Stomach smooth muscle (tissue), 2 donors: Measurements from ENCODE around the gene CDK1.

Experiments
- H3K27ac ChIP-seq: one replicate; pipeline ENCODE4 v1.7.0; 2013; ENCODE audit warnings: mild to moderate bottlenecking, low read length, inconsistent platforms
- H3K27me3 ChIP-seq, 2 donors: one replicate each; pipeline ENCODE4 v1.7.0; 2013; ENCODE audit warnings: low read length in 2 of 2; ENCODE audit not compliant: insufficient read depth in 2 of 2, control insufficient read depth in 1 of 2
- H3K36me3 ChIP-seq, 2 donors: one replicate each; pipeline ENCODE4 v1.7.0; 2013; ENCODE audit warnings: low read length in 2 of 2; ENCODE audit not compliant: control insufficient read depth in 2 of 2, insufficient read depth in 2 of 2
- H3K4me1 ChIP-seq: one replicate; pipeline ENCODE4 v1.7.0; 2013; ENCODE audit warnings: low read length; ENCODE audit not compliant: control insufficient read depth, insufficient read depth
- H3K4me3 ChIP-seq, 2 donors: one replicate each; pipeline ENCODE4 v1.7.0; 2013; ENCODE audit warnings: low read length in 2 of 2
- H3K9ac ChIP-seq, 2 donors: one replicate each; pipeline ENCODE4 v1.7.0; 2013; ENCODE audit warnings: low read length in 2 of 2, mild to moderate bottlenecking in 1 of 2
- H3K9me3 ChIP-seq, 2 donors: one replicate each; pipeline ENCODE4 v1.7.0; 2013; ENCODE audit warnings: low read length in 2 of 2; ENCODE audit not compliant: control insufficient read depth in 2 of 2
- donor health status: healthy.
- donor health status: Pancreatic carcinoma.

CDK1 gene

DNA sequence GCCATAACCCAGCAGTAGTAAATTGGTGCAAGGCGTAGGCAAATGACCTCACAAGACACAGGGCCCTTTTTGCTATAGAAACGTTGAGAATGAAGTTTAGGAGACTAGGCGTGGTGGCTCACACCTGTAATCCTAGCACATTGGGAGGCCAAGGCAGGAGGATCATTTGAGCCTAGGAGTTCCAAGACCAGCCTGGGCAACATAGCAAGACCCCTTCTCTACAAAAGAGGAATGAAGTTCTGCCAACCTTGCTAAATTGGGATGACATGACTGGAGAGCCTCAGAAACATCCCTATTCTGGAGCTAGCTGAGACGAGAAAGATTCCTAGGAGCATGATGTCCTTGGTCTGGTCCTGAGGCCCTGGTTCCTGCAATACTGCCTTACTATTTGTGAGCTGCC is 20.6 kb downstream of the CDK1 start:
- no peaks in the 10 kb centered on the region for H3K27me3 ChIP-seq
- H3K36me3 ChIP-seq: no peaks in the 10 kb centered on the region
- no peaks in the 10 kb centered on the region for H3K4me1 ChIP-seq
- no peak overlapping the region for H3K9ac ChIP-seq
- H3K9me3 ChIP-seq: no peaks in the 10 kb centered on the region
- no peak overlapping the region for H3K27ac ChIP-seq
- no peak overlapping the region for H3K4me3 ChIP-seq

- no peaks in the 10 kb centered on the region for H3K36me3 ChIP-seq
Measured at GRCh38 chr10:60799971-60800650, 21.8 kb downstream of the CDK1 start.

GRCh38 chr10:60800918-60801317 is 22.6 kb downstream of the CDK1 start:
- H3K4me3 ChIP-seq: no peak overlapping the region
- H3K27me3 ChIP-seq: no peaks in the 10 kb centered on the region

More at GRCh38 chr10:60799971-60800650, 21.8 kb downstream of the CDK1 start:
- Histone ChIP-seq H3K9ac (no peak overlapping the region), H3K27ac (no peak overlapping the region), H3K4me3 (no peak overlapping the region), H3K9me3 (no peaks in the 10 kb centered on the region), H3K27me3 (no peaks in the 10 kb centered on the region), H3K4me1 (no peaks in the 10 kb centered on the region)

DNA sequence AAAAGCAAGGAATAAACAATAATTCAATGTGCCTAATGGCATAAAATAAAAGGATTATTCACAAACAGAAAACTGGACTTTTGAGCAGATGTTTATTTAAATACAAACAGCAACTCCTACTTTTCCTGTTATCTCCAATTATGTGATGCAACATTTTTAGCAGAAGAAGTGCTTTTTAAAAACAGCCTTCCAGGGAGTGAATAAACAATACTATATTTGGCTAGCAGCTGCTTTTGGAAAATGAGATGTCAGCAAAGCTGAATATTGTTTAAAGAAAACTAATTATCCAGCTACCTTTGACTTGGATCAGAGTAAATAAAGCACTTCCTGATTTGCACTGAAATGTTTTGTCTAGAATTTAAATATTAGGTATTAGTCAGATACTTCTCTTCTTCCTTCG is 23.2 kb downstream of the CDK1 start:
- Histone ChIP-seq H3K9ac (no peak overlapping the region), H3K36me3 (no peaks in the 10 kb centered on the region)

More at GRCh38 chr10:60800918-60801317, 22.6 kb downstream of the CDK1 start:
- H3K36me3 ChIP-seq: no peaks in the 10 kb centered on the region
- no peak overlapping the region for H3K9ac ChIP-seq
- no peak overlapping the region for H3K27ac ChIP-seq
- no peaks in the 10 kb centered on the region for H3K9me3 ChIP-seq
- no peaks in the 10 kb centered on the region for H3K4me1 ChIP-seq

GRCh38 chr10:60803433-60803832 is 25.2 kb downstream of the CDK1 start:
- Histone ChIP-seq H3K27me3 (no peaks in the 10 kb centered on the region), H3K4me1 (no peaks in the 10 kb centered on the region), H3K9me3 (no peaks in the 10 kb centered on the region), H3K4me3 (no peak overlapping the region), H3K36me3 (no peaks in the 10 kb centered on the region), H3K9ac (no peak overlapping the region), H3K27ac (no peak overlapping the region)

More for the DNA sequence above, 23.2 kb downstream of the CDK1 start:
- H3K27ac ChIP-seq: no peak overlapping the region
- no peaks in the 10 kb centered on the region for H3K9me3 ChIP-seq
- no peaks in the 10 kb centered on the region for H3K27me3 ChIP-seq
- H3K4me3 ChIP-seq: no peak overlapping the region
- no peaks in the 10 kb centered on the region for H3K4me1 ChIP-seq

DNA sequence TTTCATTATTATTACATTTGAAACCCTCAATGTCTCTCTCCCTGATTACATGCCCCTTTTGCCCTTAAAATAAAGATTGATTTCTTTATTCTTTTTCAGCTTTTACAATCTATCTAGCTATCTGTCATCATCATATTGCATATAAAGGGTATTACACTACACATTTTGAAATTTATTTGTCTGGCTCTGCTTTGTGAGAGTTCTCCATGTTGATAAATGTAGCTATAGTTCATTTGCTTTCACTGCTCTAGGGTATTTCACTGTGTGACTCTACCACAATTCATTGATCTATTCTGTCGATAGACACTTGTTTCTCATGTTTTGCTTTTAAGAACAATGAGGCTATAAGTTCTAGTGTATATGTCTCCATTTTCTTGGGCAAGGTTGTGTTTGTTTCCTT is 25.6 kb downstream of the CDK1 start:
- H3K27me3 ChIP-seq: no peaks in the 10 kb centered on the region
- H3K36me3 ChIP-seq: no peaks in the 10 kb centered on the region
- no peaks in the 10 kb centered on the region for H3K4me1 ChIP-seq
- no peak overlapping the region for H3K4me3 ChIP-seq
- no peak overlapping the region for H3K27ac ChIP-seq
- no peak overlapping the region for H3K9ac ChIP-seq
- H3K9me3 ChIP-seq: no peaks in the 10 kb centered on the region

- Histone ChIP-seq H3K27me3 (no peaks in the 10 kb centered on the region), H3K27ac (no peak overlapping the region), H3K4me1 (peaks cover 10% of the 10 kb centered on the region), H3K9ac (no peak overlapping the region), H3K9me3 (no peaks in the 10 kb centered on the region), H3K36me3 (no peaks in the 10 kb centered on the region), H3K4me3 (no peak overlapping the region)
Measured at GRCh38 chr10:60806921-60807320, 28.6 kb downstream of the CDK1 start.

DNA sequence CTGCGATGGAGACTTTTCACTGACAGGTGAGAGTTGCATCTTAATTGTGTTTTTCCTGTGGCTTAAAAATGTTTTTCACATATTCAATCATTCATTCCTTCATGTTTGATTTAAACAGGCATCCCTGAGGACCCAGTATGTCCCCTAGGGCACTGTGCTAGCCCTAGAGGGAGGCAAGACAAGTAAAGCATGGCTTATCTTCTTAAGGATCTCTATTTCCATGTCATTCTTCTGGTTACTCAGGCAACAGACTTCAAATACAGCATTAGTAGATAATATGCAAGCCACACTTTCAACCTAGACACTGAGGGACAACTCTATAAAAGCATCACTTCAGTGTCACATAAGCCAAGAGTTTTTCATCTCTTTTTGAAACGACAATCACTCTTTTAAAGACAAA is 29.2 kb downstream of the CDK1 start:
- Histone ChIP-seq H3K27ac (no peak overlapping the region), H3K27me3 (no peaks in the 10 kb centered on the region), H3K4me1 (peaks cover 10% of the 10 kb centered on the region), H3K4me3 (no peak overlapping the region), H3K9ac (no peak overlapping the region), H3K36me3 (no peaks in the 10 kb centered on the region), H3K9me3 (no peaks in the 10 kb centered on the region)

DNA sequence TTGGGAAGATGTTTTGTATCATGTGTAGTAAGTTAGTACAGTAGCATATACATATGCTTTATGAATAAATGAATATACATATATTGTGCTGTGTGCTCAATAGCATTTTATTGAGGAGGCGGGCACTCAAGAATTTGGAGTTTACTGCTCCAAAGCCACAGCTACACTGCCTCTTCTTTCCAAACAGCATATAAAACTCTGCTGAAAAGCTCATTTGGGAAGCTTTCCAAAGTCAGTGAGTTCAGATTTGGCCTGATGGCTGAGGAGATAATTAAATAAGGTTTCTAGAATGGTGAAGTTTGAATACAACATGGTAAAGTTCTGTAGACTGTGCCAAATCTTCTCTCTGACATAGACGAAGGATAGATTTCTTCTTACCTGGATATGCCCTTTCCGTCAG is 29.8 kb downstream of the CDK1 start:
- Histone ChIP-seq H3K36me3 (no peaks in the 10 kb centered on the region), H3K27me3 (no peaks in the 10 kb centered on the region), H3K27ac (no peak overlapping the region), H3K4me3 (no peak overlapping the region), H3K9me3 (no peaks in the 10 kb centered on the region), H3K9ac (no peak overlapping the region), H3K4me1 (peaks cover 10% of the 10 kb centered on the region)

DNA sequence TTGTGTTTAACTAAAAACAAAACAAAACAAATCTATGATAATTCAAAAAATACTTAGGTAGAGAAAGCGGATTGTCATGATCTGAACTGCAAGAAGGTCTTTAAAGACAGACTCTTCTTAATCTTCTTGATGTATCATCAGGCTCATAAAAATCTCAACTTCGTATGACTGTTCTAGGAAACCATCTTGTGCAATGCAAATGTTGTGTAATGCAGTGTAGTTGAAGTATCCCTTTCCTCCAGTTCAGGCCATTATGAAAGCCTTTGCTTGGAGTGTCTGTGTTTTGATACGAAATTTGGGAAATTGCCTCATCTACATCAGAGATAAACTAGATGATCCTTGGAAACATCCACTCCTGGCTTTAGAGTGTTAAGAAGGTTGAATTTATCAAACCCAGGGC is 30.9 kb downstream of the CDK1 start:
- Histone ChIP-seq H3K4me3 (no peak overlapping the region), H3K4me1 (peaks cover 10% of the 10 kb centered on the region), H3K9me3 (no peaks in the 10 kb centered on the region), H3K36me3 (no peaks in the 10 kb centered on the region), H3K9ac (no peak overlapping the region), H3K27me3 (no peaks in the 10 kb centered on the region), H3K27ac (no peak overlapping the region)

DNA sequence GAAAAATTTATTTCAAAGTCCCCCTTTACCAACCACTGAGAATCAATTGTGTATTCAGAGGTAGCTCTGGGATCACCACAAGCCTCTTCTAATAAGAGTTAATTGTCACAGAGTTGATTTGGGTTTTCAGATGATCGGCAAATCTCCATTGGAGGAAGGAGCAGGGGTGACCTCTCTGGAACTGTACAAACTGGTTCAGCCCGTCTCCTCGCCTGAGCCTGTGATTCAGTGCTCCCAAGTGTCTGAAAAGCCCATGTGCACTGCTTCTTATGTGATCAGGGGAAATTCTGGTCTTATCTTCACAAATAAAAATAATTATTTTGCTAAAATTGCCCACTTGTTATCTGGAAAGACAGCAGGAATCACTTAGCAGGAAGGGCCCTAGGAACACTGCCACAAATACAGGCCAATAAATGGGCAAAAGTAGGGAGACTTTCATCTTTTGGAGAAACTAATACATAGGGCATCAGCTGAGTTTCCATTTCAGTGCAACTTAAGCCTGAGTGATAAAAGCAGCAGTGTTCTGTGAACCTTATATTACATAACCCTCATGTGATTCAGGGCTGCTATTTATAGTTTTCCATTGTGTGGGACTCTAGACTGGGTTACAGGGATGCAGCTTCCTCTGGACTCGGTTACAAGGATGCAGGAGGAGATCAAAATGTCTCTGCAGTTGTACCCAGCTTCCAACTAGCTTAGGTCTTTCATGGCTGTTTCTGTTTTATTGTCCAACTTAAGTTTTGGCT is 32.3 kb downstream of the CDK1 start:
- Histone ChIP-seq H3K27ac (no peak overlapping the region), H3K9ac (no peak overlapping the region), H3K4me3 (peak overlapping the region in 1 of 2 donors; percentile 35), H3K4me1 (peaks cover 10% of the 10 kb centered on the region), H3K9me3 (no peaks in the 10 kb centered on the region), H3K27me3 (no peaks in the 10 kb centered on the region), H3K36me3 (no peaks in the 10 kb centered on the region)
